WERI-Rb-1 (cell line): ENCODE results near the gene IL11RA.

Experiments
- DNase-seq: peaks from one replicate; pipeline ENCODE4 v3.0.0-alpha.2; 2020
- H3K27ac ChIP-seq: fragments of 250-450 bp; sonication (Bioruptor Pico); 2 replicates; pipeline ENCODE4 v1.5.1; 2020; ENCODE audit warnings: mild to moderate bottlenecking, moderate library complexity
- H3K27me3 ChIP-seq: fragments of 250-450 bp; sonication (Bioruptor Pico); 2 replicates; pipeline ENCODE4 v1.5.1; 2021; ENCODE audit warnings: mild to moderate bottlenecking, low read depth, moderate library complexity; ENCODE audit not compliant: insufficient read depth, severe bottlenecking
- H3K36me3 ChIP-seq: fragments of 250-450 bp; sonication (Bioruptor Pico); 2 replicates; pipeline ENCODE4 v1.5.1; 2020; ENCODE audit warnings: mild to moderate bottlenecking, moderate library complexity
- H3K4me3 ChIP-seq: 2 replicates; pipeline ENCODE4 v1.5.1; 2011; ENCODE audit warnings: low read depth, mild to moderate bottlenecking, control low read depth, low read length
- H3K9me3 ChIP-seq: fragments of 250-450 bp; sonication (Bioruptor Pico); 2 replicates; pipeline ENCODE4 v1.5.1; 2021; ENCODE audit warnings: mild to moderate bottlenecking, moderate library complexity; ENCODE audit not compliant: severe bottlenecking
- TF ChIP-seq, protein P1 (sequence below): IDR thresholded peaks from 2 replicates; pipeline ENCODE4 v1.5.1; 2011; ENCODE audit warnings: low read depth, mild to moderate bottlenecking, control low read depth, inconsistent platforms, low read length

Gene IL11RA

GRCh38 chr9:34691936-34692315, 39.9 kb downstream of the IL11RA start:
- no peaks in the 10 kb centered on the region for H3K27me3 ChIP-seq
- TF ChIP-seq, protein P1, sequence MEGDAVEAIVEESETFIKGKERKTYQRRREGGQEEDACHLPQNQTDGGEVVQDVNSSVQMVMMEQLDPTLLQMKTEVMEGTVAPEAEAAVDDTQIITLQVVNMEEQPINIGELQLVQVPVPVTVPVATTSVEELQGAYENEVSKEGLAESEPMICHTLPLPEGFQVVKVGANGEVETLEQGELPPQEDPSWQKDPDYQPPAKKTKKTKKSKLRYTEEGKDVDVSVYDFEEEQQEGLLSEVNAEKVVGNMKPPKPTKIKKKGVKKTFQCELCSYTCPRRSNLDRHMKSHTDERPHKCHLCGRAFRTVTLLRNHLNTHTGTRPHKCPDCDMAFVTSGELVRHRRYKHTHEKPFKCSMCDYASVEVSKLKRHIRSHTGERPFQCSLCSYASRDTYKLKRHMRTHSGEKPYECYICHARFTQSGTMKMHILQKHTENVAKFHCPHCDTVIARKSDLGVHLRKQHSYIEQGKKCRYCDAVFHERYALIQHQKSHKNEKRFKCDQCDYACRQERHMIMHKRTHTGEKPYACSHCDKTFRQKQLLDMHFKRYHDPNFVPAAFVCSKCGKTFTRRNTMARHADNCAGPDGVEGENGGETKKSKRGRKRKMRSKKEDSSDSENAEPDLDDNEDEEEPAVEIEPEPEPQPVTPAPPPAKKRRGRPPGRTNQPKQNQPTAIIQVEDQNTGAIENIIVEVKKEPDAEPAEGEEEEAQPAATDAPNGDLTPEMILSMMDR, result no peak
- H3K36me3 ChIP-seq, result no peaks in the 10 kb centered on the region
- no peak overlapping the region for H3K27ac ChIP-seq
- H3K9me3 ChIP-seq, result no peaks in the 10 kb centered on the region
- no peak for DNase-seq
- no peak overlapping the region for H3K4me3 ChIP-seq

DNA sequence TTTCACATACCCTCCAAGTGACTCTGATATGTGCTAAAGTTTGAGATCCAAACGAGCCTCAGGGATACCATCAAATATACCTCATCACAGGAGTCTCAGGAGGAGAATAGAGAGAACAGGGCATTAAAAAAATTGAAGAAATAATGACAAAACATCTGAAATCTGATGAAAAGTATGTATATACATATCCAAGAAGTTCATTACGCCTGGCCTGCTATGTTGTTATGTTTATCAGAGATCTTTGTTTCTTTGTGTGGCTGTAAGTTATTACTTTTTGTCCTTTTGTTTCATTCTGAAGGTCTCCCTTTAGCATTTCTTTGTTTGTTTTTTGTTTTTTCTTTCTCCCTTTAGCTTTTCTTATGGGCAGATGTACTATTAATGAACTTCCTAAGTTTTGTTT, 41.6 kb downstream of the IL11RA start:
- TF ChIP-seq, protein P1, result no peak
- no peak for DNase-seq
- H3K9me3 ChIP-seq, result no peaks in the 10 kb centered on the region
- no peaks in the 10 kb centered on the region for H3K36me3 ChIP-seq
- H3K27ac ChIP-seq, result no peak overlapping the region
- no peak overlapping the region for H3K4me3 ChIP-seq
- no peaks in the 10 kb centered on the region for H3K27me3 ChIP-seq

DNA sequence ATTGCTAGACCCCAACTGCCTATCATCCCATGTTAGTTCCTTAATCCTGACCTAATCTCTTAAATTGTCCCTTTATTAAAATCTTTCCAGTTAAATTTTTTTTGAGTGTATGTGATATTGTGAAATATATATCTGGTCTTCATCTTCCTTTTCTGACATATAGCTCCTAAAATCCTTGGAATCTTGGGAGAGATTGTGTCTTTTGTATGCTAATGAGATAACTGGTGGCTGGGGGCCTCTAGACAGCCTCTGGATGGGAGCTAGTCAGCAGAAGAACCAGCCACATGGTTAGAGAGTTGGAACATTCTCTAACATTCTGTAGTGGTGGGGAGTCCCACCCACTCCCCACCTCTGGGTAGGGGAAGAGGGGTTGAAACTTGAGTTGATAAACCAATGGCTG, 42.8 kb downstream of the IL11RA start:
- DNase-seq, result no peak
- H3K9me3 ChIP-seq, result no peaks in the 10 kb centered on the region
- TF ChIP-seq, protein P1, result no peak
- H3K4me3 ChIP-seq, result no peak overlapping the region
- no peaks in the 10 kb centered on the region for H3K36me3 ChIP-seq
- no peak overlapping the region for H3K27ac ChIP-seq
- no peaks in the 10 kb centered on the region for H3K27me3 ChIP-seq

DNA sequence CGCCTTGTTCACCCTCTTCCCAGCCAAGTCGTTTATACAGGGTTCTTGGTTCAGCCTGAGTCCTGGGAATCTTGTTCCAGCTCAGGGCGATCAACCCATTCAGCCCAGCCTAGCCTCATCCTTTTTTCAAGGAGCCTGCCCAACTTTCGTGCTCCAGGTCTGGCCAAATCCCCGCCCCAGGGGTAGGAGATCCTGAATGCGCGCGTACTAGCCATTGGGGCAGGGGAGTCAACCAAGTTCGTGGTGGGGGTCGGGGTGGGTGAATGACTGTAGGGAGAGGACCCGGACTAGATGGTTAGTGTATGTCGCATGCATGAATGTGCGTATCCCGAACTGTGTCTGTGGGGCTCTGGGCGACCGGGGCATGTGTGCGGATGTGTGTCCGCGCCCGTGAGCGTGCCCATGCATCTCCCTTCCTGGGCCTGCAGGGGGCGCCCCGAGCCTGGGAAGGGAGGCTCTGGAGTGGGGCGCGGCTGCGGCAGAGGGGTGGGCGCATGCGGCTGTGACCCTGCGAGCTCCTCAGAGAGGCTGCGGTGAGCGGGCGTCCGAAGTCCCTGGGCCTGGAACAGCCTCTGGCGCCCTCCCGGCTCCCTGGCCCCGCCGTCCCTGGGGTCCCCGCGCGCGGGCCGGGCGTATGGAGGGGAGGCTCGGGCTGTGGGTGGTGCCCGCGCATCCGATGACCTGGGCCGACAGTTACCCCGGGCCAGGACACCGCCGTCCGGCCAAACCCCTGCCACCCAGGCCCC, 49.2 kb downstream of the IL11RA start:
- TF ChIP-seq, protein P1, result peak; percentile 79
- peak; percentile 70 for DNase-seq
- no peak overlapping the region for H3K27ac ChIP-seq

GRCh38 chr9:34701769-34702736, 50.1 kb downstream of the IL11RA start:
- H3K4me3 ChIP-seq, result peak overlapping the region; percentile 59
- TF ChIP-seq, protein P1, result peak; percentile 89
- DNase-seq, result peak; percentile 81
- no peaks in the 10 kb centered on the region for H3K27me3 ChIP-seq
- H3K36me3 ChIP-seq, result no peaks in the 10 kb centered on the region
- H3K9me3 ChIP-seq, result no peaks in the 10 kb centered on the region
- H3K27ac ChIP-seq, result no peak overlapping the region

More for the DNA sequence above, 49.2 kb downstream of the IL11RA start:
- Histone ChIP-seq H3K36me3 (no peaks in the 10 kb centered on the region), H3K9me3 (no peaks in the 10 kb centered on the region), H3K27me3 (no peaks in the 10 kb centered on the region), H3K4me3 (peak overlapping the region; percentile 59)
